NCI-H128 (cell line): ENCODE measurements around the gene SLC49A3.
"Not testable (repeated sequence)": the region's sequence is repeated elsewhere in the genome, so short reads cannot be mapped to it uniquely, and the experiment has no call there.

Experiments
- DNase-seq: peaks from one replicate; lab custom pipeline; 2025; ENCODE audit not compliant: unreplicated experiment; lab: John Stamatoyannopoulos, UW

SLC49A3 gene

DNA sequence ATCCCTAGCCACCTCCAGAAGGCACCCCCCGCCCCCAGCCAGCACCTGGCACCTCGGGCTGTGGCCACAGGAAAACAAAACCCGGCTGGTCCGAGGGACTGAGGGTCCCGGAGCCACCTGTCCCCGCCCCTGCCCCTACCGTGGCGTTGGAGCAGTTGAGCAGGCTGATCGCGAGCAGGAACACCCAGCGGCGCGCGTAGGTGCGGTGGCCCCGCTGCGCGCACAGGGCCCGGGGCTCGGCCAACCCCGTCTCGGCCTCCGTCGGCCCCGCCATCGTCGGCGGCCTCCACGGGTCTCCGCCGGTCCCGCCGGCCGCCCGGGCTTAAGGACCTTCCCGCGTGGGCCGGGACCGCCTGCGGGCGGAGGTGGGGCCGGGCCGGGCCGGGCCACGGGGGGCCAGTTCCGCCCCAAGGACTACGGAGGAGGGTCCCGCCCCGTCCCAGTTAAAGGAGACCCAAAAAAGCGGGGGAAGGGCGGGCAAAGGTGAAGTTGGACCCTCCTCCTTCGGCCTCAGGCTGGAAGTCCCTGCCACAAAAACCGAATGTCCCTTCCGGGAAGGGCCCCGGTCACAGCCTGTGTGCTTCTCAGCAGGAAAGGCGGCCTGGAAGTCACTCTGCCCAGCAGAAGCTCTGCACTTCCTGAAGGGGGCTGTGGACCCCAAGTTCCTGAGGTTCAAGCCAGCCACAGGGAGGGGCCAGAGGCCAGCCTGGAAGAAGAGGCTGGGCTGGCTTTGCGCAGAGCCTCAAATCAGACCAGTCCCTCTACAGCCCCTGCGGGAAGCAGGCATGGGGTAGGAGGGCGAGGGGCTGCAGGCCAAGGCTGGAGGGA is at the start of gene SLC49A3:
Gene SLC49A3 (minus strand): TSS at position 298 of the 828 bp plus-strand sequence. CDS start 24 bp downstream, at position 274.
- no peak for DNase-seq

DNA sequence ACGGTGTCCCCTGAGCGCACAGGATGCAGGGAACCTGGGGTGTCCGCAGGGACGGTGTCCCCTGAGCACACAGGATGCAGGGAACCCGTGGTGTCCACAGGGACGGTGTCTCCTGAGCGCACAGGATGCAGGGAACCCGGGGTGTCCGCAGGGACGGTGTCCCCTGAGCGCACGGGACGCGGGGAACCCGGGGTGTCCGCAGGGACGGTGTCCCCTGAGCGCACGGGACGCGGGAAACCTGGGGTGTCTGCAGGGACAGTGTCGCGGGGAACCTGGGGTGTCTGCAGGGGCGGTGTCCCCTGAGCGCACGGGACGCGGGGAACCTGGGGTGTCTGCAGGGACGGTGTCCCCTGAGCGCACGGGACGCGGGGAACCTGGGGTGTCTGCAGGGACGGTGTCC is 47.6 kb upstream of the SLC49A3 start:
- DNase-seq = not testable (repeated sequence)

DNA sequence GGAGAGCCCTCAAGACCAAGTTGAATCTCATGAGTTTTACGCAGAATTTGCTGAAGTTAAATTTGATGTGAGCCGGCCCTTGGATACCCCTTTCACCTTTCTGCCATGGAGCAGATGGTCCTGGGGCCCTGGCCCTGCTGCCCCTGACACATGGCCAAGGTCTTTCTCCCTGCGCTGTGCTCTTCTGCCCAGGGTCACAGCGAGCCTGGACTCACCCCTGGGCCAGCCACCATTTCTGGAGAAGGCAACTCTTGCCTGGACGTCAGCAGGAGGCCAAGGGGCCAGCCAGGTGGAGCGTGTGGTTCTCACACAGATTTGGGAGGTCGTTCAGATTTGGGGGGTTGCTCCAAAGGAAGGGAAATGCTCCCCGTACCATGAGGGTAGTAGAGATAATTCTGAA is 46.6 kb upstream of the SLC49A3 start:
- no peak for DNase-seq

DNA sequence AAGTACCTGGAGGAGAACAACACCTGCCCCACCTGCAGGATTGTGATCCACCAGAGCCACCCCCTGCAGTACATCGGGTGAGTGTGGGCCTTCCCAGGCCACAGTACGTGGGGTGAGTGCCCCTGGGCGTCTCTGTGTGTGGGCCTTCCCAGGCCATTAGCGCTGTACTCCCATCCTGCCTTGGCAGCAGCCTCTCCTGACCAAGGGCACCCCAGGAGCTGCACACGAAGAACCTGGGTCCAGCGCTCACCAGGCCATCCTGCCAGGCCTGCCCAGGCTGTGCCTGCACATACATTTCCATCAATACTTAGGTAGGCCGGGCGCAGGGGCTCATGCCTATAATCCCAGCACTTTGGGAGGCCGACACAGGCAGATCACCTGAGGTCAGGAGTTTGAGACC is 46.0 kb upstream of the SLC49A3 start:
- no peak for DNase-seq

DNA sequence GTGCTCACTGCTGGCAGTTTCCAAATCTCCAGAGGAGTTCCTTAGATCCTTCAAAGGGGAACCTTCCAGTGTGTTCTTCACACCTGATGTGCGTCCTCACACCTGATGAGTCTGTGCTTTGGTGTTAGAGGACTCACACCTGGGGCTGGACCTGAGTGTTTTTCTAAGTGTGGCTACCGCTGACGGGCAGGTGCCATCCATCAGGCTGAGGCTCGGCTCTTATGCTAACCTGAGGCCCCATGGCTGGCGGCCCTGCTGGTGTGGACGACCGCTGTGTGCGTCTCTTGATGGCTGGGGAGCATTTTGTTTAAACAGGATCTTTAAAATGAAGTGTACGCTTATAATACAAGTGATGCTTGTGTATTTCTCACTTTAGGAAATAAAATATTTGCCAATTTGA is 45.1 kb upstream of the SLC49A3 start:
- DNase-seq = no peak

DNA sequence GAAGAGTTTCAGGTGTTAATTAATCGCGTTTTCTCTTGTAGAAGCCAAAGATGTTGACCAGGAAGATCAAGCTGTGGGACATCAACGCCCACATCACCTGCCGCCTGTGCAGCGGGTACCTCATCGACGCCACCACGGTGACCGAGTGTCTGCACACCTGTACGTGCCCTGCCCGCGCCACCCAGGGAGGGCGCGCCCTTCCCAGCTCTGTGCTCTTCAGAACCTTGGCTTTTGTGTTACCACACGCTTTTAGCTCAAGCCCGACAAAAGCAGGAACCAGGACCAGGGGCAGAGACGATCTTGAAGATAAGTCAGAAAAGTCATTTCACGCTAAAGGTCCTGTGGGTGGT is 44.7 kb upstream of the SLC49A3 start:
- DNase-seq = no peak

DNA sequence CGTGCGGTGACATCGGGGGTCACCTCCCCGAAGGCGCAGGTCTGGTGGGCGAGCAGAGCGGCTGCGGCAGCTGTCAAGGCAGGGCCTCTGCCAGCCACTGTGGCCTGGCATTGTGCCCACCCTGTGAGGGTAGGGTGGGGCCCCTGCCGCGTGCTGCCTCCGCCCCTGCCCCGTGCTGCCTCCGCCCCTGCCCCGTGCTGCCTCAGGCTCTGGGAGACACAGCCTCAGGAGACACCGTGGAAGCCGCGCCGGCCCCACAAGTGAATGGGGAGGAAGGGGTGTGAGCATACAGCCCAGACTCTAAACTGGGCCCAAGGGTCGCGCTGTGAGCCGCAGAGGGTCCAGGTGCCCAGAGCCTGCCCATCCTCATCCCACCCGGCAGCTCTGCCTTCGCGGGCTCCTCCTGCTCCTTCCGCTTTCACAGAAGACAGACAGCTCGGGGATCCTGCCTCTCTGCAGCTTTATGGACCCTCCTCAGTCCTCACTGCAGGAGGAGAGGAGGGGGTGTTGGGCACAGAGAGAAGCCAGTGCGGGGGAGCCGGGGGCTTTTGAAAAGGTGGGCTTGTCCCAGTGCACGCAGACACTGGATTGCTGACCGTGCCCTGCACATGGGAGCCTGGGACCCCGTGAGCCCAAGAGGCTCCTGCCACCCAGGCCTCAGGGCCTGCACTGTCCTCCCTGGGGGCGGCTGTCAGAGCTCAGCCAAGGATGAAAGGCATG is 44.1 kb upstream of the SLC49A3 start:
- DNase-seq = no peak

DNA sequence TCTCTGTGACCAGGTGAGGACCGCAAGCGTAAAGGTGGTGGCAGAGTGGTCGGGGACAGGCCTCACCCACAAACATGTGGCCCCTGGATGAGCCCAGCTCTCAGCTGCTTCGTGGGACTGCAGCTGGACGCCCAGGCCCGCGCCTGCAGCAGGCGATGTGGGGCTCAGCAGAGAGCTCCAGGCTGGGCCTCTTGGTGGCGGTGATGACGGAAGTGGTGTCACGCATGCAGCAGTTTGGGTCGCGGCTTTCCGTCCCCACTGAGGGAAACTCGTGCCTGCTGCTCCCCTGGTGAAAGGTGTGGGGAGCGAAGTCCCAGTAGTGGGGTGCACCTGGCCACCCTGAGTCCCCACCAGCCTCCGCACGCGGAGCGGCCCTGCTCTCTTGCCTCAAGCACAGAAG is 43.5 kb upstream of the SLC49A3 start:
- no peak for DNase-seq

DNA sequence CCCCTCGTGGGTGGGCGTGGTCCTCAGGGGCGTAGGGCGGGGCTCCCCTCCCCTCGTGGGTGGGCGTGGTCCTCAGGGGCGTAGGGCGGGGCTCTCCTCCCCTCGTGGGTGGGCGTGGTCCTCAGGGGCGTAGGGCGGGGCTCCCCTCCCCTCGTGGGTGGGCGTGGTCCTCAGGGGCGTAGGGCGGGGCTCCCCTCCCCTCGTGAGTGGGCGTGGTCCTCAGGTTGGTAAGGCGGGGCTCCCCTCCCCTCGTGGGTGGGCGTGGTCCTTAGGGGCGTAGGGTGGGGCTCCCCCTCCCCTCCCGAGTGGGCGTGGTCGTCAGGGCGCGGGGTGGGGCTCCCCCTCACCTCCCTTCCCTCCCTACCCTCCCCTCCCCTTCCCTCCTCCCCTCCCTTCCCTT is 43.0 kb upstream of the SLC49A3 start:
- DNase-seq = not testable (repeated sequence)

DNA sequence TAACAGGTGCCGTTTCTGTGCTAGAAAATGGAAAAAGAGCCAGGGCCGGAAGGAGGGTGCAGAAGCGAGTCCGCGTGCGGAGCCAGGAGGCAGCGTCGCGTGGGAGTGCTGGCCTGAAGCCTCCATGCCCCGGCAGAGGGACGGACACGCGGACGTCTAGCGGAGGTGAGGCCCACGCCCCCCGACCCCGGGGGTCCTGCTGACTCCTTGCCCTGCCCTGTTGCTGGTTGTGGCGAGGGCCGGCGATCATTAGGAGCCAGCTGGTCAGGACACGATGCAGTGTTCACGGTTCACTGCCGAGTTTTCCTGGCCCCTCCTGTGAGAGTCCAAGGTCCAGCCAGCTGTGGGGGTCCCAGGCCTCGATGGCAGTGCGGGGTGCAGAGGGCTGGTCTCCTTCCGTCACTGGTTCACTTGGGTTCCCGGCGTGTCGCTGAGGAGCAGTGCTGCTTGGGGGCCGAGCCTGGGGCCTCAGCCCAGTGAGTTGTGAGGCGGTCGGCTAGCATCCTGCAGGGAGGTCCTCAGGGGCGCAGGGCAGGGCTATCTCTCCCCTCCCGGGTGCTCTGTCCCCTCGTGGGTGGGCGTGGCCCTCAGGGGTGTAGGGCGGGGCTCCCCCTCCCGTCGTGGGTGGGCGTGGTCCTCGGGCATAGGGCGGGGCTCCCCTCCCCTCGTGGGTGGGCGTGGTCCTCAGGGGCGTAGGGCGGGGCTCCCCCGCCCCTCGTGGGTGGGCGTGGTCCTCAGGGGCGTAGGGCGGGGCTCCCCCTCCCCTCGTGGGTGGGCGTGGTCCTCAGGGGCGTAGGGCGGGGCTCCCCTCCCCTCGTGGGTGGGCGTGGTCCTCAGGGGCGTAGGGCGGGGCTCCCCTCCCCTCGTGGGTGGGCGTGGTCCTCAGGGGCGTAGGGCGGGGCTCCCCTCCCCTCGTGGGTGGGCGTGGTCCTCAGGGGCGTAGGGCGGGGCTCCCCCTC is 42.3 kb upstream of the SLC49A3 start:
- not testable (repeated sequence) for DNase-seq

DNA sequence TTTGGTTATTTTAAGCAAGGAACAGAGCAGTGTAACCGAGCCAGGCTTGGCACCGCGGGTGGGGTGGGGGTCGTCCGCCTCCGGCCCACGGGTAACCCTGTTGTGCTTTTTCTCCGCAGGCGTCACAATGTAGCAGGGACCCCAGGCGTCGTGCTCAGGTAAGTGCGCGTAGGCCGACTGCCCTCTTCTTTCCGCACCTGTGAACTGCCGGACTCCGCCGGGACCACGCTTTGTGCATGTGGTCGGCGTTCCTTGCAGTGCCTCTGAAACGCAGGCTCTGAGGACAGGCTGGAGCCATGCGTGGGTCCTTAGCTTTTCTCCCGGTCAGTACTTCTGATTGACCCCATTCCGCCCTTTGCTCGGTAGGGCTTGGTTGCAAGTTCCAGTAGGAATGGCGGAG is 41.6 kb upstream of the SLC49A3 start:
- no peak for DNase-seq

DNA sequence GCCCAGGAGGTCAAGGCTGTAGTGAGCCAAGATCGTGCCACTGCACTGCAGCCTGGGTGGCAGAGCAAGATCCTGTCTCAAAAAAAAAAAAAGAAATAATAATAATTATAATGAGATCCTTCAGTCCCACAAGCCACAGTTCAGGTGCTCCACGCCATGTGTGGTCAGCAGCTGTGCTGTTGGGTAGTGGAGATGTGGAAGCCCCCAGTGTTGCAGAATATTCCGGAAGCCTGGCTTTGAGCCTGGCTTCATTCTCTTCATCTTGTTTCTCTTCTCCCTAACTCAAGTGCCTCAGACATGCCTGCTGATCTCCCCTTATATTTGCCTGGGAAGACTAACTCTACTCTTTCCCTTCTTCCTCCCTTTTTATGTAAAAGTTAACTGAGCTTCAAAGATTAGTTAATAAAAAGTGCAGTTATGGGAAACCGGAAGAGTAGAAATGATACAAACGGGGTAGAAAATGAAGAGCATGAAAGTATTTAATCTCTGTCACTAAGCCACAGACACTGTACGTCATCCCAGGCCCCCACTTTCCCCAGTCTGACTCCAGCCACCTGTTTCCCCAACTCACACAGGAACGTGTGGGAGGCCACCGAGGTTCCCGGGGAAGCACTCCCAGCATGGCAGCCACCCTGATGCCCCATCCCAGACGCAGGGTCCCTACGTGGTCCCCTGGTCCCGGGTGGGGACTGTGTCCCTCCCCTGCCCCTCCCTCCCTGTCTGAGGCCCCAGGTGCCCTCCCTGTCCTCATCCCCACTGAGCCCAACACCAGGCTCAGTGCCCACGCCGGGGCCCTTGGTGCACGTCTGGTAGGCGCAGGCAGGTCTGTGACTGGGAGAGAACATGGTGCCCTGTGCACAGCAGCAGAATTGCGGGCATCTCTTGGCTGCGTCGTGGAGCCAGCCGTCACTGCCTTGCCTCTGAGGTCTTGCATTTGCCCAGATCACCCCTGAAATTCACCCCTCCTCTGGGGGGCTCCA is 40.7 kb upstream of the SLC49A3 start:
- no peak for DNase-seq

DNA sequence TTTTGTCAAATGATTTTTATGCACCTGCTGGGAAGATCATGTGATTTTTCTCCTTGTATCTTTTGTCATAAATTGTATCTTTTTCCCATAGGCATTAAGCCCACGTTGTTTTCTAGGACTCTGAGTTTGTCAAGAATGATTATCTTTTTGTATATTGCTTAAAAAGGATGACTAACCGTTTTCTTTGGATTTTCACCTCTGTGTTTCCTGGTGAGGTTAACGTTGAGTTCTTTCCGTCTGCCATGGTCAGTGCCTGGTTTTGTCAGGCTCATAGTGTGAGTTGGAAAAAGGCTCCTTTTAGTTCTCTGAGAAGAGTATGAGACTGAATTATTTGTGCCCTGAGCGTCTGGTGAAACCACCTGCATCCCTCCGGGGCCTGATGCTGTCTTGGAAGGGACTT is 38.6 kb upstream of the SLC49A3 start:
- DNase-seq = no peak

DNA sequence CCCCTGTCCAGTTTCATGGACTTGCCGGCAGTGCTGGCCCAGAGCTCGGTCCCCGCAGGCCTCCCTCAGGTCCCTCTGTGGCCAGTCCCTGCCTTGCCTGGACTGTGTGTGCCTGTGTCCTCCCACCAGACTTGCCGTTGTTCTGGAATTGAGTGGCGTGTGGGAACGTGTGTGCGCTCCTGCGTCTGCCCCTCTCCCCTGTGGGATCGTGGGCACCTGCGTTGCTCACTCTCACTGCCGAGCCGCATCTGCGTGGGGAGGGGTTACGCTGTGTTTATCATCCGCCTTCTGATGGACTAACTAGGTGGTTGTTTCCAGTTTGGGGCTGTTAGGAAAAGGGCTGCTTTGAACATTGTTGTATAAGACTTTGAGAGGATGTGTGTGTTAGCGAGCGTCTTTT is 37.9 kb upstream of the SLC49A3 start:
- no peak for DNase-seq

DNA sequence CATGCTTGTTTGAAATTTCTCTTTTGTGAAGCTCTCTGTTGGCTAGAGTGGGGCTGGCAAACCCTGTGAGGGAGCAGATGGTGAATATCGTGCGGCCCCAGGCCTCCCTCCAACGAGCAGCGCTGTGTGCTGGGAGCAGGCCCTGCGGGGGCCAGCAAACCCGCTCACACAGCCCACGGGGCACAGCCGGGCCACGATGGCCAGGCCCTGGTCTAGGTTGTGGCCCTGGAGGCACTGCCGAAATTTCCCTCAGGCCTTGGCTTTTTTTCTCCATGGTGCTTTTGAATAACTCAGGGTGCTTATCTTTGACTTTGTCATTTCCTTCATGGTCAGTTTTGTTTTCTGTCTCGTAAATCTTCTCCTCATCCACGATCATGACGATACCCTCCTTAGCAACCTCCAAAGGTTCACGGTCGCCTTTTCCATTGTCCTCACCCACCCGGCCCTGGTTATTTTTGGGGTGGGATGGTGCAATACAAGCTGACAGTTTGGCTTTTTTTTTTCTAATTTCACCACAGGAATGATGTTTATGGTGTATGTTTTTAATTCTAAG is 37.4 kb upstream of the SLC49A3 start:
- no peak for DNase-seq

DNA sequence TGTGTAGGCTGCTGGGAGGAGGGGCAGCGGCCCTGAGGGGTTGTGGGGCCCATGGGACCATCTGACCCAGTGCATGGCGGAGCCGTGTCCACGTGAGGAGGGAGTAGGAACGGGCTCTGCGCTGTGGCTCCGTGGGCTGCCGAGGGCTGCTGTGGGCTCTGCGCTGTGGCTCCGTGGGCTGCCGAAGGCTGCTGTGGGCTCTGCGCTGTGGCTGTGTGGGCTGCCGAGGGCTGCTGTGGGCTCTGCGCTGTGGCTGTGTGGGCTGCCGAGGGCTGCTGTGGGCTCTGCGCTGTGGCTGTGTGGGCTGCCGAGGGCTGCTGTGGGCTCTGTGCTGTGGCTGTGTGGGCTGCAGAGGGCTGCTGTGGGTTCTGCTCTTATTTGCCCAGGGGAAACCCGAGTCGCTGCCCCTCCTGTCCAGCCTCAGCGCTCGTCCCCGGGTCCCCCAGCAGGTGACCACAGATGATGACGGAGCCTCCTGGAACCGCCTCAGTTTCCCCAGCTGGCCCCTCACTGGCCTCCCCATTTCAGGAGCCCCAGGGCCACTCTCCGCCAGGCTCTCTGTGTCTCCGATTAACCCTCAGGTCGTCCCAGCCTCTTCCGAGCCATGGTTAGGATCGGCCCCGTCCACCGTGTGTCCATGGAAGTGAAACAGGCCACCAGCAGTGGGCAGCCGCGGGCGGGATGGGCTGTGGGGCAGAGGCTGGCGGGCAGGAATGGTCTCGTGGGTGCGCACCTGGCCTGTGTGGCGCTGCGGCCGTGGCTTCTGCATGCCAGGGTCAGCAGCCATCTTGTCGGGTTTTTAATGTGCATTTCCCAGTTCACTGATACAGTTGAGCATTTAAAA is 36.7 kb upstream of the SLC49A3 start:
- DNase-seq = no peak

DNA sequence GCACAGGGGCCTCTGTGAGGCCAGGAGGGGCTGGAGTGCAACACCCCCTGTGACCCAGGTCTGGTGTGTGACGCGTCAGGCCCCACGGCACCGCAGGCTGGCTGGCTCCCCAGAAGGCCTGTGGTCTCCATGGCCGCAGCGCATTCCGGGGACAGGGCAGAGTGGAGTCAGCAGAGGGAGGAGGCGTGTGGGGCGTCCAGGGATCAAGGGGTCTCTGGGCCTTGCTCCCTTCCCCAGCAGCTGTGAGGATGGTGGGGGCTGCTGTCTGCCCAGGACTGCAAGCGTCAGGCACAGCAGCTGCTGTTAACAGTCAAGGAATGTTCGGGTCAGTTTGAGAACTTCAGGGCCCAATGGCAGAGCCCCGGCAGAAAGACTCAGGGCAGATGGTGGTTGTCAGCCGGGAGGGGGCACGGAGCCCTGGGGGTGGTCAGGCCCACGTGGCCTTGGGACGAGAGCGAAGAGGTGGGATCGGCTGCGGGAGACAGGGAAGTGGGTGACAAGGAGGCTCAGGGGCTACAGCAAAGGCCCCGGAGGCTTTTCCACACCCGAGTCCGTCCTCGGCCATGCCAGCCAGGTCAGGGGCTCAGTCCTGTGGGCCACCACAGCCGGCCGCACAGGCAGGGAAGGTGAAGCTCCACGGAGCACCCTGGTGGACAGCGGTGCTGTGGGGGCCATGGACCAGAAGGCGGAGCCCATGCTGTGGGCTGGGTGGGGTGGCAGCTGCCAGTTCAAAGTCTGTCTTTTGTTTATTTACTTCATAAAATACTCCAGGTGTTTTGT is 35.0 kb upstream of the SLC49A3 start:
- DNase-seq = no peak

DNA sequence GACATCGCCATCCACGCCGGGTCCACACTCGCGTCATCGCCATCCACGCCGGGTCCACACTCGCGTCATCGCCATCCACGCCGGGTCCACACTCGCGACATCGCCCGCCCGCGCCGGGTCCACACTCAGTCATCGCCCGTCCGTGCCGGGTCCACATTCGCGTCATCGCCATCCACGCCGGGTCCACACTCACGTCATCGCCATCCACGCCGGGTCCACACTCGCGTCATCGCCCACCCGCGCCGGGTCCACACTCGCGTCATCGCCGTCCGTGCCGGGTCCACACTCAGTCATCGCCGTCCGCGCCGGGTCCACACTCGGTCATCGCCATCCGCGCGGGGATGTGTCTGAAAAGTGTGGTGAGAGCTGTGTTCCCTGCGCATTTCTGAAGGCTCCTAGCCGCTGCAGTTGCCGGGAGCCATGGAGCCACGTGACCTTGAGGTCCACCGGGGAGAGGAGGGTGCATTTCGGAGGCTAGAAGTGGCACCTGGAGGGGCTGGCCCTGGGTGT is 34.0 kb upstream of the SLC49A3 start:
- no peak for DNase-seq
